B cell (primary cell): ENCODE measurements around the gene GPR149. TPM values are rescaled to one million over a fixed set of nuclear protein-coding genes. Genes with fewer than 3 reads are reported as not detected.

Source experiments
- ATAC-seq: fragments of 200-7000 bp; cut with Tn5 transposase; one replicate; pipeline ENCODE4 v1.10.0; 2021; ENCODE audit warnings: low read depth, mild to moderate bottlenecking, moderate number of reproducible peaks, moderate library complexity
- CTCF ChIA-PET: fragments of 350-600 bp; sonication (Branson Sonifier 250); formaldehyde crosslinking; loops from one replicate; lab custom pipeline; 2021; ENCODE audit warnings: antibody characterized with exemption, inconsistent platforms; lab: Charles Lee
- POLR2A ChIA-PET: fragments of 350-600 bp; sonication (Branson Sonifier 250); formaldehyde crosslinking; loops from one replicate; lab custom pipeline; 2021; ENCODE audit warnings: antibody characterized with exemption; lab: Charles Lee
- DNase-seq: peaks from one replicate; pipeline ENCODE4 v3.0.0; 2013
- H2AFZ ChIP-seq: 2 replicates; pipeline ENCODE4 v1.6.1; 2012; ENCODE audit warnings: mild to moderate bottlenecking, low read depth, low read length; ENCODE audit not compliant: insufficient read depth, poor library complexity, severe bottlenecking
- H3K27ac ChIP-seq, 2 donors: 1 replicate in 1 of 2; 2 replicates in 1 of 2; pipeline ENCODE4 v1.5.1; 2012 to 2013; ENCODE audit warnings: low read length in 2 of 2, mild to moderate bottlenecking in 2 of 2, moderate library complexity in 1 of 2
- H3K27me3 ChIP-seq, 4 experiments: fragments of 200-600 bp in 1 of 4; sonication (generic) in 1 of 4; replicated peaks in 1 of 4; 1 replicate in 2 of 4; 2 replicates in 2 of 4; pipeline versions ENCODE4 v1.6.1 to v1.7.0; 2013 to 2016; ENCODE audit warnings: low read length in 3 of 4, mild to moderate bottlenecking in 2 of 4, mixed read lengths in 1 of 4, moderate library complexity in 1 of 4; ENCODE audit not compliant: insufficient read depth in 4 of 4, control insufficient read depth in 3 of 4; ENCODE audit errors: control extremely low read depth in 1 of 4
- H3K36me3 ChIP-seq, 2 experiments: replicated peaks in 1 of 2; 1 replicate in 1 of 2; 2 replicates in 1 of 2; pipeline versions ENCODE4 v1.6.1 to v1.7.1; 2013; ENCODE audit warnings: low read length in 1 of 2; ENCODE audit not compliant: insufficient read depth in 2 of 2, control insufficient read depth in 1 of 2; ENCODE audit errors: control extremely low read depth in 1 of 2, extremely low read depth in 1 of 2
- H3K4me1 ChIP-seq, 2 donors: fragments of 200-600 bp in 1 of 2; sonication (generic) in 1 of 2; 1 replicate in 1 of 2; 2 replicates in 1 of 2; pipeline versions ENCODE4 v1.5.1 to v1.6.1; 2013 to 2017; ENCODE audit warnings: low read length in 2 of 2; ENCODE audit not compliant: control insufficient read depth in 2 of 2, insufficient read depth in 2 of 2
- H3K4me2 ChIP-seq: replicated peaks from 2 replicates; pipeline ENCODE3; 2012; ENCODE audit warnings: mild to moderate bottlenecking, low read depth, low read length; ENCODE audit not compliant: poor library complexity, severe bottlenecking
- H3K4me3 ChIP-seq, 5 experiments: fragments of 200-600 bp in 1 of 5; sonication (generic) in 1 of 5; 1 replicate in 3 of 5; 2 replicates in 2 of 5; pipeline versions ENCODE4 v1.5.1 to v1.7.0; 2011 to 2016; ENCODE audit warnings: low read length in 4 of 5, mild to moderate bottlenecking in 4 of 5, low read depth in 2 of 5, control low read depth in 1 of 5, moderate library complexity in 1 of 5; ENCODE audit not compliant: insufficient read depth in 1 of 5; ENCODE audit errors: control extremely low read depth in 1 of 5, extremely low read depth in 1 of 5
- H3K79me2 ChIP-seq: fragments of 200-600 bp; sonication (generic); one replicate; pipeline ENCODE4 v1.6.0; 2016; ENCODE audit warnings: low read length; ENCODE audit not compliant: control insufficient read depth, insufficient read depth
- H3K9ac ChIP-seq: fragments of 200-600 bp; sonication (generic); 2 replicates; pipeline ENCODE4 v1.6.1; 2017; ENCODE audit warnings: mild to moderate bottlenecking, low read length, moderate library complexity
- H3K9me3 ChIP-seq, 3 donors: one replicate each; pipeline versions ENCODE4 v1.6.1 to v1.7.1; 2013; ENCODE audit warnings: low read length in 2 of 3; ENCODE audit not compliant: control insufficient read depth in 2 of 3, insufficient read depth in 1 of 3; ENCODE audit errors: control extremely low read depth in 1 of 3
- H4K20me1 ChIP-seq: 2 replicates; pipeline ENCODE4 v1.6.0; 2012; ENCODE audit warnings: mild to moderate bottlenecking, low read length; ENCODE audit not compliant: insufficient read depth, control insufficient read depth, poor library complexity, severe bottlenecking
- H3K27ac Mint-ChIP-seq: one replicate; pipeline ENCODE4 v1.8.0; 2021; ENCODE audit warnings: mixed read lengths
- H3K27me3 Mint-ChIP-seq: one replicate; pipeline ENCODE4 v1.8.0; 2021; ENCODE audit warnings: mixed read lengths
- H3K4me1 Mint-ChIP-seq: one replicate; pipeline ENCODE4 v1.8.0; 2021; ENCODE audit warnings: mixed read lengths
- H3K4me3 Mint-ChIP-seq: one replicate; pipeline ENCODE4 v1.8.0; 2021; ENCODE audit warnings: mixed read lengths
- H3K9me3 Mint-ChIP-seq: one replicate; pipeline ENCODE4 v1.8.0; 2022; ENCODE audit warnings: mixed read lengths; ENCODE audit not compliant: insufficient read depth
- EZH2 ChIP-seq: IDR thresholded peaks from 2 replicates; pipeline ENCODE4 v1.6.1; 2012; ENCODE audit warnings: borderline replicate concordance, low read depth, mild to moderate bottlenecking, moderate library complexity, low read length; ENCODE audit not compliant: insufficient read depth, poor library complexity, severe bottlenecking
- WGBS: methylation state at CpG from one replicate; pipeline ENCODE4 v1.1.5; 2013; ENCODE audit warnings: missing lambda C conversion rate; ENCODE audit not compliant: insufficient coverage; 5-methylcytosine and 5-hydroxymethylcytosine counted together
- intact Hi-C: fragments of 100-400 bp; cut with micrococcal nuclease; formaldehyde crosslinking; loops from one replicate; pipeline ENCODE4 v1.10.0; 2022
- polyA plus RNA-seq: library from polyadenylated mRNA; depleted of rRNA; stranded (reverse); fragments of >200 nt; gene quantifications from 2 replicates; pipeline ENCODE4 v1.2.3, GENCODE V29; 2012
- total RNA-seq, 2 donors: library from RNA; stranded (reverse); fragments of 120-200 nt in 1 of 2; gene quantifications; 1 replicate in 1 of 2; 2 replicates in 1 of 2; pipeline versions ENCODE4 v1.2.3 to v1.2.4, GENCODE V29; 2013 to 2022
- TF ChIP-seq, protein P1 (sequence below): fragments of 200-600 bp; IDR thresholded peaks from one replicate; pipeline ENCODE4 v1.8.0; 2022; ENCODE audit warnings: antibody characterized with exemption, mild to moderate bottlenecking

Gene GPR149
- total and polyA plus RNA-seq, 2 donors (not counting 1 experiment from before 2014, with no cell fraction given), result not detected

DNA sequence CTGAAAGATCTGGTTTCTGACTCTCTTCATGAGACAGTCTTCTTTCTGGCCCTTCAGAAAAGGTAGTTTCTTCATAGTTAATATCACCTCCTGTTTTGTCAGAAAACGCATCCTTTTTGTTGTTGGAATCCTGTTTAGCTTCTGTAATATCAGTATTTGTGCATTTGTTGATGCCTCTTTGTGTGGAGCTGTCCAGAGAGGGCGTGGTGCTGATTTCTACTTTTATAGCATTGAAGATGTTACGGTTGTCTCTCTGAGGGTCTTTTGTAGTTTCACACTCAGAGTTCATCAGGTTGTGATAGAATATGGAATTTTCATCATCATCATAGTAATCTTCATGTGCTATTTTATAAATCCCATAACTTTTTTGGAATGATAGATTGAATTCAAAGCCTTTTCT lies 8.9 kb downstream of the GPR149 start:
- peaks cover 1% of the 10 kb centered on the region for H3K9me3 Mint-ChIP-seq
- Histone ChIP-seq H3K4me1 (no peaks in the 10 kb centered on the region), H3K9me3 (no peaks in the 10 kb centered on the region), H3K9ac (no peak overlapping the region), H2AFZ (no peak overlapping the region), H3K27me3 (no peaks in the 10 kb centered on the region), H3K79me2 (no peaks in the 10 kb centered on the region), H4K20me1 (no peaks in the 10 kb centered on the region), H3K4me2 (no peak overlapping the region), H3K4me3 (no peak overlapping the region), H3K36me3 (no peaks in the 10 kb centered on the region), H3K27ac (no peak overlapping the region)
- ChIA-PET CTCF (no interaction called here), POLR2A (no interaction called here)
- no peaks in the 10 kb centered on the region for H3K4me1 Mint-ChIP-seq
- H3K27me3 Mint-ChIP-seq, result peaks cover 3% of the 10 kb centered on the region
- H3K27ac Mint-ChIP-seq, result no peak overlapping the region
- no peak overlapping the region for H3K4me3 Mint-ChIP-seq
- WGBS, result 0% methylated on average over 1 of the region's 3 CpGs
- DNase-seq (no peak), ATAC-seq (no peak)
- no peak for TF ChIP-seq EZH2
- TF ChIP-seq, protein P1, sequence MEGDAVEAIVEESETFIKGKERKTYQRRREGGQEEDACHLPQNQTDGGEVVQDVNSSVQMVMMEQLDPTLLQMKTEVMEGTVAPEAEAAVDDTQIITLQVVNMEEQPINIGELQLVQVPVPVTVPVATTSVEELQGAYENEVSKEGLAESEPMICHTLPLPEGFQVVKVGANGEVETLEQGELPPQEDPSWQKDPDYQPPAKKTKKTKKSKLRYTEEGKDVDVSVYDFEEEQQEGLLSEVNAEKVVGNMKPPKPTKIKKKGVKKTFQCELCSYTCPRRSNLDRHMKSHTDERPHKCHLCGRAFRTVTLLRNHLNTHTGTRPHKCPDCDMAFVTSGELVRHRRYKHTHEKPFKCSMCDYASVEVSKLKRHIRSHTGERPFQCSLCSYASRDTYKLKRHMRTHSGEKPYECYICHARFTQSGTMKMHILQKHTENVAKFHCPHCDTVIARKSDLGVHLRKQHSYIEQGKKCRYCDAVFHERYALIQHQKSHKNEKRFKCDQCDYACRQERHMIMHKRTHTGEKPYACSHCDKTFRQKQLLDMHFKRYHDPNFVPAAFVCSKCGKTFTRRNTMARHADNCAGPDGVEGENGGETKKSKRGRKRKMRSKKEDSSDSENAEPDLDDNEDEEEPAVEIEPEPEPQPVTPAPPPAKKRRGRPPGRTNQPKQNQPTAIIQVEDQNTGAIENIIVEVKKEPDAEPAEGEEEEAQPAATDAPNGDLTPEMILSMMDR, result no peak
- intact Hi-C loops, result no loop called here

DNA sequence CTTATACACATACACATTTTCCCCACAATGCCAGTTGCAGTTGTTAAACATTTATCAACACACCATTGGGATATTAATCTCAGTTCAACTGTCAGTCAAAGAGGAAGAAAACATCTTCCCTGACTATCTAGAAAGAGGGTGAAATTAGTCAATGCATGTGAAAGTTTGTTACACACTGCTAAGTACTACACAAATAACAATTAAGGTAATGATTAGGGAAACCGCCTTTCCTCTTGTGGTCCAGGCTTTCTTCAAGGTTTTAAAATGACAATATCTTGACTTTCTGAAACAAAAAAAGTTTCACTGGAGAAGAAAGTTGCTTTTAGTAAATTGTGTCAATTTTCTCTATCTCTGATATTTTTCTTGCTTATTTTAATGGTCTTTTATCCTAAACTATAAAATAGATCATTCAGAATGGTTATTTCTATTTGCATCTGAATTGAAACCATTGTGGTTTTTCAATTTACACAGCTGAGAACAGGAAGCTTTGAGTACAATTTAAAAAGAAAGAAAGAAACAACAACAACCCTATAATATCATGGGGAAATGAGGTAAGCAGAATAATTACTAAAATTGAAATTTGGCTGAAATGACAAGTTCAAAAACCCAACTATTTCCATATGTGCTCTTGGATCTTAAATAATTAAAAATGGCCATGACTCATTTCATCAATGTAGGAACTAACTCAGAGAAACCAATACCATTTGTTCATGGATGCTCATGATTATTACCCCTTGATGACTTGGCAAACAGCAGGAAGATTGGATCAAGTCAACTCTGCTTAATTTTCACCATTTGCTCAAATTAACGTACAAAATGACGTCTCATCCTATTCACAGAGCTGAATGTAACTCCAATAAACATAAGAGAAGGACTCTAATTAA lies 31.7 kb downstream of the GPR149 start:
- ChIA-PET POLR2A (no interaction called here), CTCF (no interaction called here)
- no peak overlapping the region for H3K9ac ChIP-seq
- no peaks in the 10 kb centered on the region for H3K36me3 ChIP-seq
- no peaks in the 10 kb centered on the region for H3K79me2 ChIP-seq
- H3K9me3 ChIP-seq, result no peaks in the 10 kb centered on the region
- no peaks in the 10 kb centered on the region for H4K20me1 ChIP-seq
- intact Hi-C loops, result no loop called here
- WGBS, result no CpG with 5 or more reads among the region's 3 CpGs
- peaks cover 4% of the 10 kb centered on the region for H3K27me3 Mint-ChIP-seq
- no peaks in the 10 kb centered on the region for H3K4me1 ChIP-seq
- no peaks in the 10 kb centered on the region for H3K4me1 Mint-ChIP-seq
- no peak overlapping the region for H3K27ac Mint-ChIP-seq
- H3K4me3 ChIP-seq, result no peak overlapping the region
- H3K9me3 Mint-ChIP-seq, result no peaks in the 10 kb centered on the region
- DNase-seq, result no peak
- H3K27me3 ChIP-seq, result no peaks in the 10 kb centered on the region
- no peak overlapping the region for H3K27ac ChIP-seq
- H3K4me3 Mint-ChIP-seq, result no peak overlapping the region
- no peak for TF ChIP-seq EZH2
- TF ChIP-seq, protein P1, result no peak
- H2AFZ ChIP-seq, result no peak overlapping the region
- H3K4me2 ChIP-seq, result no peak overlapping the region
- no peak for ATAC-seq
